Glomerular endothelial cell (primary cell): ENCODE results near the gene ADARB1. TPM values are rescaled to one million over a fixed set of nuclear protein-coding genes. Genes with fewer than 3 reads are reported as not detected.
"Not testable (repeated sequence)": the region's sequence is repeated elsewhere in the genome, so short reads cannot be mapped to it uniquely, and the experiment has no call there.

Source experiments
- DNase-seq: peaks from one replicate; pipeline ENCODE4 v3.0.0-alpha.2; 2011; ENCODE audit warnings: low read depth, low spot score; ENCODE audit errors: extremely low read depth
- total RNA-seq: library from RNA; depleted of rRNA; stranded (reverse); fragments of >200 nt; gene quantifications from 2 replicates; pipeline ENCODE4 v1.2.3, GENCODE V29; 2015

ADARB1 gene
- total RNA-seq, 1 donor from 2014 or later = 29.8 TPM

DNA sequence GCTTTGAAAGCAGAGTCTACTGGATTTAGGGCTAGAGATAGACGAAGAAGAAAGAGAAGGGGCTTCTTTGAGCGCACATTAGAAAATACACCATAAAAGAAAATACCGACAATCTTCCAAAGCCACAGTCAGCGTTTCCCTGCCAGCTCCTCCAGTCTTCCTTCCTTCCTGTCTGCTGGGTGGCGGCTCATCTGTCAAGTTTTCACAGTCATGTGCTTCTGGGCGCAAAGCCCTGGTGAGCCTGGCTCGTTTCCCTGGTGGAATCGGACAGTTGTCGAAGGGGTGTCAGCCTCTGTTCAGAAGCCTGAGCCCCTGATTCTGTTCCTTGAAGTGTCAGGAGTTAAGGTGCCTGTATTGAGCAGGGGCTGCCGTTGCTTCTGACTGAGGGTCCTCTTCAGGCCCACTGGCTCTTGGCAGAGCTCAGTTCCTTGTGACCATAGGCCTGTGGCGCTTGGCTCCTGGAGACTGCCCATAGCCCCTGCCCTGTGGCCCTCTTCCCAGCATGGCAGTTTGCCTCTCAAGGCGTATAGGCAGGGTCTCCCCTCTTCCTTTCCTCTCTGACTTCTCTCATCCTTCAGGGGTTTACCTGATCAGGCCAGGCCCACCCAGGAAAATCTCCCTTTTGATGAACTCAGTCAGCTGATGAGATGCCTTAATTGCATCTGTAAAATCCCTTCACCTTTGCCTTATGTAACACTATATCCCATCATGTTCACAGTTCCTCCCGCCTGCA, 58.6 kb downstream of the ADARB1 start:
- no peak for DNase-seq

- DNase-seq = not testable (repeated sequence)
These were observed 59.3 kb downstream of the ADARB1 start for GRCh38 chr21:45133574-45134278.

- no peak for DNase-seq
These were observed 60.1 kb downstream of the ADARB1 start for GRCh38 chr21:45134279-45135076.

DNA sequence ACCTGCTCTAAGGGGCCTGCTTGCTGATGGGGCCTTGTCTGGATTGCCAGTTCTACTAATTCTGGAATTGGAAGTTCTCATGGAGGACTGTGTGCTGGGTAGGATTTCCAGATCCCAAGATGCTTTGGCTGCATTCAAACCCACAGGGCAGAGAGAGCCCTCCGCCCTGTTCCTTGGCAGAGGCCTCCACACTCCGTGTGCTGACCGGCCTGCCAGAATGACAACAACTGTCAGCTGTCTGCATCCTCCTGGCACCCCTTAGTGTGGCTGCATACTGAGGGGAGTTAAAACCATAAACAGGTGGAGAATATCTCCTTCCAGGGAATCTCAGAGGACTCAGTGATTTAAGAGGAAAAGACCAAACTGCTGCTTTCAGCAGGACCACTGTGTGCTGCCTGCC, 60.7 kb downstream of the ADARB1 start:
- no peak for DNase-seq

DNA sequence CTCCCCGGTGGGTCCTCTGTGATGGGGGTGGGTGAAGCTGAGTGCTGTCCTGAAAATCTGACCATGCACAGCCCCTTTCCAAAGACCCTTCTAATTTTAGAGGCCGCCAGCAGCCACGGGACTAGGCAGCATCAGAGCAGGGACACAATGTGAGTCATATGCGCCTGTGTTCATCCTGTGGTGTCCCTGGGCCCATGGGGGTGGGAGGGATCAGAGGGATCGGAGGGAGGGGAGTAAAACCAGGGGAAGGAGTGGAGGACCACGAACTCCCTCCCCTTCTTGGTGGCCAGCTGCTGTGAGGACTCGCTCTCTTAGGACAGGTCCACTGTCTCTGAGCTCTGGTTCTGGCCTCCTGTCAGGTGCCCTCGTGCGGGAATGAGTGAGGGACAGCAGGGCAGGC, 61.5 kb downstream of the ADARB1 start:
- DNase-seq = no peak

DNA sequence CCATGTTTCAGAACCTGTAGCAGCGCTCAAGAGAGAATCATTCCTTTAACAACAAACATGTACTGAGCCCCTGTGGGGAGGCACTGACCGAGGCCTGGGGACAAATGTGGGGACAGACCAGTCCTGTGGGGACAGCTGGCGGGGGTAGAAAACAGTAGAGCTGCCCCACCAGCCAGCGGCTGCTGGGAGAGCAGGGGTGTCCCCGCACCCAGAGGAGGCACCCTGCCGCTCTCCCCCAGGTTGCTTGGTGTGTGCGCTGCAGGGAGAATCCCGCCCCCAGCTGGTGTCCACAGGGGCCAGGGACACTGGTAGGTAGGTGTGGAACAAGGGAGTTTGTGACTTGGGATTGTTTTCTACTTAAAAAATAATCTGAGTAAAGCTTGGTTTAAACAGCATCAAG, 62.1 kb downstream of the ADARB1 start:
- DNase-seq = no peak

- DNase-seq = peak; percentile 65
These were observed 62.7 kb downstream of the ADARB1 start for GRCh38 chr21:45136927-45137611.

GRCh38 chr21:45137612-45137937, 63.2 kb downstream of the ADARB1 start:
- DNase-seq = no peak

DNA sequence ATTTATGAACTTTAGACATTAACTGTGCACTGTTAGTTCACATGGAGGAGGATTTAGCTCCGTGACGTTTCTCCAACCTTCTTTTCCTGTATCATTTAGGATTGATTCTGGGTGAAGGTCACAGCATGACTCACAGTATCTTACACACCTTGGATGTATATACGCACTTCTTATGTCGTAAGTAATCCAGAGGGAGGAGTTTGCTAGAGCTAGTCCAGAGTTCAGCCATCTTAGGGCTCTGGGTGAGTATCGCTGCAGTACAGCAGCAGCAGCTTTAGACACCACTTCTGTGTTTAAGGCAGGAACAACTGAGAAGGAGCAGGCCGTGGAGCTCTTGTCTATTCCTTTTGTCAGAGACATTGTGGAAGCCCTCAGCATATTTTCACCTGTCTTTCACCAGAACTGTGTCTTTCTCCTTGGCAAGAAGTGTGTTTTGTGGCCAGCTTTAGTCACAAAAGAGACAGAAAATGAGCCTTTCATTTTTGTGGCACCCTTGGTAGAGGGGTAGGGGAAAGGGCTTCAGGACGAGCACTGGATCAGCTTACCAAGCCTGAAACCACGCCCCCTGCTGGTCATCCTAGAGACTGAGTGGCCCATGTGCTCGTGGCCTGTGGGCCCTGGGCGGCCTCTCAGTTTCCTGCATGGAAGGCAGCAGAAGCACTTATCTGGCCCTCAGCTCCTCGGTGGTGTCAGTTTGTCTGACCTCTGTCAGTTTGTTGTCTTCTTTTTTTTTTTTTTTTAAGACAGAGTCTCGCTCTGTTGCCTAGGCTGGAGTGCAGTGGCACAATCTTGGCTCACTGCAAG, 64.0 kb downstream of the ADARB1 start:
- DNase-seq = no peak

- DNase-seq = not testable (repeated sequence)
These were observed 64.6 kb downstream of the ADARB1 start for GRCh38 chr21:45139003-45139360.

GRCh38 chr21:45139473-45139872, 65.1 kb downstream of the ADARB1 start:
- DNase-seq = no peak

- DNase-seq = peak; percentile 66
These were observed 66.1 kb downstream of the ADARB1 start for GRCh38 chr21:45140346-45140940.

DNA sequence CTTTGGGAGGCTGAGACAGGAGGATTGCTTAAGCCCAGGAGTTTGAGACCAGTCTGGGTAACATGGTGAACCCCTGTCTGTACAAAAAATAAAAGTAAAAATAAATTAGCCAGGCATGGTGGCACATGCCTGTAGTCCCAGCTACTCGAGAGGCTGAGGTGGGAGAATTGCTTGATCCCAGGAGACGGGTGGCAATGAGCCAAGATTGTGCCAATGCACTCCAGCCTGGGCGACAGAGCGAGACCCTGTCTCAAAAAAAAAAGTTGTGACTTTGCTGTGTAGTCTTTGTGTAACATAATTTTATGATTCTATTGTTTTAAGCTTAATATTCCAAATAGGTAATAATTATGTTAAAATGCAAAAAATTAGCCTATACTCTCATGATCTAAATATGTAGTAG, 66.6 kb downstream of the ADARB1 start:
- DNase-seq = not testable (repeated sequence)

GRCh38 chr21:45141507-45141906, 67.1 kb downstream of the ADARB1 start:
- DNase-seq = no peak

- DNase-seq = no peak
These were observed 68.3 kb downstream of the ADARB1 start for GRCh38 chr21:45142469-45143308.

- DNase-seq = no peak
These were observed 69.5 kb downstream of the ADARB1 start for GRCh38 chr21:45143855-45144254.

DNA sequence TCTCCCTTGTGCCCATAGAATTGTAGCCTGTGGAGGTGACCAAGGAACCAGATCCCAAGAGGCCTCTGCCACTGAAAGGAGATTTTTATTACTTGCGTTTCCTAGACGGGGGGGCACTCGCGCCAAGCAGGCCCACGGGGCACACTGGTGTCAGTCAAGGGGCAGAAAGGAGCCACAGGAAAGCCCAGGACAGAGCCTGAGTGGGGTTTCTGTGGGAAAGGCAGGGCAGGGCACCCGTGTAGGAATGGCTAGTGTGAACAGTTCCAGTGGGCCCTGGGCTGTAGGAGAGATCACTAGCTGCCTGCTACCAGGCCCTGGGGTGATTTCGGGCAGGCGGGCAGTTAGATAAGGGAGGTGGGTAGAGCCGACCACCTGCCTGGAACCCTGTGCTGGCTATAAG, 70.8 kb downstream of the ADARB1 start:
- no peak for DNase-seq

- DNase-seq = not testable (repeated sequence)
These were observed 71.5 kb downstream of the ADARB1 start for GRCh38 chr21:45145846-45146245.

DNA sequence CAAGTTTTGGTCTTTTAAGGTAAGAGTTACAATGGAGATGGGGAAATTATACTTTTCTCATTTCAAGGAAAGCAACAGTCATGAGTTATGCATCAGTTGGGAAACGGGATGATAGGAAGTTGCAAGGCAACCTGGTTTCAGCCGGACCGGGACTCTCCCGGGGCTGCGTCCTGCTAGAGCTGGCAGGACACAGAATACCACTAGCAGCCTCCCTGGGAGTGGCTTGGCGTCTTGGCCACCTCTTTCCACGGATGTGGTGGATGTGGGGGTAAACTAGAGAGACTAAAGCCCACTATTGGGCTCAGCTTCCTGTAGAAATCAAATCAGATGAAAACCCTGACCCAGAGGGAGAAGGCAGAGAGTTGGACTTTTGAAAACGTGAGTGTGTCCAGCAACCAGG, 71.9 kb downstream of the ADARB1 start:
- DNase-seq = no peak
